ENCODE results near the gene DUS1L. TPM values are rescaled to one million over a fixed set of nuclear protein-coding genes. Genes with fewer than 3 reads are reported as not detected.

DUS1L gene
- polyA plus RNA-seq, 1 donor (not counting 4 experiments of a cell fraction or from before 2014, with no cell fraction given) = 49.1 TPM

DNA sequence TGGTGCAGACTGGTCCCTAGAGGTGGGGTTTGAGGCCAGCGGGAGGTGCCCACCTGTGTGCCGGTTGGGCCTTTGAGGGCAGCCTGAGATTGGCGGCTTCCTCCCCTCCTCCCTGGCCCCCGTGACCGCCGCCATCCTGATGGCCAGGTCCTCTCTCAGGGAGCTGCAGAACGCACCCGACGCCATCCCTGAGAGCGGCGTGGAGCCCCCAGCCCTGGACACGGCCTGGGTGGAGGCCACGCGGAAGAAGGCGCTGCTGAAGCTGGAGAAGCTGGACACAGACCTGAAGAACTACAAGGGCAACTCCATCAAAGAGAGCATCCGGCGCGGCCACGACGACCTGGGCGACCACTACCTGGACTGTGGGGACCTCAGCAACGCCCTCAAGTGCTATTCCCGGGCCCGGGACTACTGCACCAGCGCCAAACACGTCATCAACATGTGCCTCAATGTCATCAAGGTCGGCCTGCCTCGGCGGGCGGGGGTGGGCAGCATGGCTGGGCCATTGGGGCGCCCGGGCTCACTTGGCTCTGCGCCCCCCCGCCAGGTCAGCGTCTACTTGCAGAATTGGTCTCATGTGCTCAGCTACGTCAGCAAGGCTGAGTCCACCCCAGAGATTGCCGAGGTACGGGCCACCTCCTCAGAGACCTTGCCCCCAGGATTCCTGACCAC, 11.1 kb downstream of the DUS1L start:
- H3K79me2 ChIP-seq (ENCODE audit: control insufficient read depth, insufficient read depth, low read length) = peaks cover 25% of the 10 kb centered on the region
- H3K9me3 ChIP-seq (ENCODE audit: control insufficient read depth, low read depth, low read length) = no peaks in the 10 kb centered on the region
- H4K20me1 ChIP-seq (ENCODE audit: control insufficient read depth, extremely low read depth, insufficient read depth, low read length) = no peaks in the 10 kb centered on the region
- no peak overlapping the region for H3K4me2 ChIP-seq (ENCODE audit: control insufficient read depth, extremely low read depth, insufficient read depth, low read depth, low read length)
- no peak for DNase-seq (ENCODE audit: low read depth, low spot score)
- H3K36me3 ChIP-seq (ENCODE audit: control insufficient read depth in 2 of 2, extremely low read depth in 1 of 2, insufficient read depth in 2 of 2, low read length in 2 of 2) = peaks cover 24 to 33% of the 10 kb centered on the region in 2 experiments
- no peak for FAIRE-seq
- H2AFZ ChIP-seq (ENCODE audit: control insufficient read depth, low read length) = no peak overlapping the region
- dilution Hi-C loops (cut with MboI; ENCODE audit: extremely low pct_ligation_motif_present, low sequenced_read_pairs) = no loop called here
- TF ChIP-seq, protein P1, sequence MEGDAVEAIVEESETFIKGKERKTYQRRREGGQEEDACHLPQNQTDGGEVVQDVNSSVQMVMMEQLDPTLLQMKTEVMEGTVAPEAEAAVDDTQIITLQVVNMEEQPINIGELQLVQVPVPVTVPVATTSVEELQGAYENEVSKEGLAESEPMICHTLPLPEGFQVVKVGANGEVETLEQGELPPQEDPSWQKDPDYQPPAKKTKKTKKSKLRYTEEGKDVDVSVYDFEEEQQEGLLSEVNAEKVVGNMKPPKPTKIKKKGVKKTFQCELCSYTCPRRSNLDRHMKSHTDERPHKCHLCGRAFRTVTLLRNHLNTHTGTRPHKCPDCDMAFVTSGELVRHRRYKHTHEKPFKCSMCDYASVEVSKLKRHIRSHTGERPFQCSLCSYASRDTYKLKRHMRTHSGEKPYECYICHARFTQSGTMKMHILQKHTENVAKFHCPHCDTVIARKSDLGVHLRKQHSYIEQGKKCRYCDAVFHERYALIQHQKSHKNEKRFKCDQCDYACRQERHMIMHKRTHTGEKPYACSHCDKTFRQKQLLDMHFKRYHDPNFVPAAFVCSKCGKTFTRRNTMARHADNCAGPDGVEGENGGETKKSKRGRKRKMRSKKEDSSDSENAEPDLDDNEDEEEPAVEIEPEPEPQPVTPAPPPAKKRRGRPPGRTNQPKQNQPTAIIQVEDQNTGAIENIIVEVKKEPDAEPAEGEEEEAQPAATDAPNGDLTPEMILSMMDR (optimal IDR thresholded peaks at IDR 0.05 in 1 of 3, IDR thresholded peaks at IDR 0.05 in 1 of 3, conservative IDR thresholded peaks at IDR 0.05 in 1 of 3; ENCODE audit: extremely low read depth in 1 of 3, insufficient read depth in 2 of 3, low read length in 3 of 3) = no peak
- TF ChIP-seq EZH2 (IDR thresholded peaks at IDR 0.05; ENCODE audit: low read length) = no peak
- H3K9me1 ChIP-seq (ENCODE audit: control insufficient read depth, extremely low read depth, insufficient read depth, low read length) = no peaks in the 10 kb centered on the region
- H3K9ac ChIP-seq (ENCODE audit: control insufficient read depth, extremely low read depth, insufficient read depth, low read length) = no peak overlapping the region
- H3K27me3 ChIP-seq (ENCODE audit: control insufficient read depth, extremely low read depth, insufficient read depth, low read length) = no peaks in the 10 kb centered on the region
- H3K4me3 ChIP-seq (ENCODE audit: control insufficient read depth in 2 of 3, extremely low read depth in 1 of 3, insufficient read depth in 2 of 3, low read depth in 1 of 3, low read length in 3 of 3) = no peak overlapping the region
- H3K27ac ChIP-seq (ENCODE audit: control insufficient read depth, insufficient read depth, low read length) = no peak overlapping the region
- peaks cover 11% of the 10 kb centered on the region for H3K4me1 ChIP-seq (ENCODE audit: control insufficient read depth, extremely low read depth, insufficient read depth, low read length)

DNA sequence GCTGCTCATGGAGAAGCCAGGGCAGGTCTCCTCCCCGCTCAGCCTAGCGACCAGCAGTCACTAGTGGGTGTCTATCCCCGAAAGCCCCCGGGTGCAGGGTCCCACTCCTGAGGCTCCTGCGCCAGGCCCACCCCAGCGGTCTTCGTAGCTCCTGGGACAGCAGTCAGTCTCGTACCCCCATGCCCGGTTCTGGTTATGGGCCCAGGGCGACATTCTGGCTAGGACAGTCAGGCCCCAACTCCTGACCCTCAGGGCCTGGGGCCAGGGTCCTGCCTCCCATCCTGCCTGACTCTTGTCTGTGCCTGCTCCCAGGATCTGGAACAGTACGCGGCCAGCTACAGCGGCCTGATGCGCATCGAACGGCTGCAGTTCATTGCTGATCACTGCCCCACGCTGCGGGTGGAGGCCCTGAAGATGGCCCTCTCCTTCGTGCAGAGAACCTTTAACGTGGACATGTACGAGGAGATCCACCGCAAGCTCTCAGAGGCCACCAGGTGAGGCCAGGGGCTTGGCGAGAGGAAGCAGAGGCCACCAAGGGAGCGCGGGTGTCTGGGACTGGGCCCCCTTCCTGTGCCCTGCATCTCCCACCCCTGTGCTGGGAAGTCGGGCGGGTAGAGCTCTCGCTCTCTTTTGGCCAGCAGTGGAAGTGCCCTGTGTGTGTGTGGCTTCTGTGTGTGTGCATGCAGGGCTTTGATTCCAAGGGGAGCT, 11.9 kb downstream of the DUS1L start:
- H3K4me3 ChIP-seq (ENCODE audit: control insufficient read depth in 2 of 3, extremely low read depth in 1 of 3, insufficient read depth in 2 of 3, low read depth in 1 of 3, low read length in 3 of 3) = no peak overlapping the region
- no peaks in the 10 kb centered on the region for H3K27me3 ChIP-seq (ENCODE audit: control insufficient read depth, extremely low read depth, insufficient read depth, low read length)
- no peak overlapping the region for H3K9ac ChIP-seq (ENCODE audit: control insufficient read depth, extremely low read depth, insufficient read depth, low read length)
- FAIRE-seq (no peak), DNase-seq (ENCODE audit: low read depth, low spot score) (no peak)
- dilution Hi-C loops (cut with MboI; ENCODE audit: extremely low pct_ligation_motif_present, low sequenced_read_pairs) = no loop called here
- H3K4me2 ChIP-seq (ENCODE audit: control insufficient read depth, extremely low read depth, insufficient read depth, low read depth, low read length) = no peak overlapping the region
- H3K4me1 ChIP-seq (ENCODE audit: control insufficient read depth, extremely low read depth, insufficient read depth, low read length) = peaks cover 11% of the 10 kb centered on the region
- no peaks in the 10 kb centered on the region for H4K20me1 ChIP-seq (ENCODE audit: control insufficient read depth, extremely low read depth, insufficient read depth, low read length)
- H3K79me2 ChIP-seq (ENCODE audit: control insufficient read depth, insufficient read depth, low read length) = peaks cover 25% of the 10 kb centered on the region
- no peaks in the 10 kb centered on the region for H3K9me3 ChIP-seq (ENCODE audit: control insufficient read depth, low read depth, low read length)
- H3K9me1 ChIP-seq (ENCODE audit: control insufficient read depth, extremely low read depth, insufficient read depth, low read length) = no peaks in the 10 kb centered on the region
- H3K27ac ChIP-seq (ENCODE audit: control insufficient read depth, insufficient read depth, low read length) = no peak overlapping the region
- peaks cover 24 to 30% of the 10 kb centered on the region in 2 experiments for H3K36me3 ChIP-seq (ENCODE audit: control insufficient read depth in 2 of 2, extremely low read depth in 1 of 2, insufficient read depth in 2 of 2, low read length in 2 of 2)
- TF ChIP-seq, protein P1 (optimal IDR thresholded peaks at IDR 0.05 in 1 of 3, IDR thresholded peaks at IDR 0.05 in 1 of 3, conservative IDR thresholded peaks at IDR 0.05 in 1 of 3; ENCODE audit: extremely low read depth in 1 of 3, insufficient read depth in 2 of 3, low read length in 3 of 3) = no peak
- TF ChIP-seq EZH2 (IDR thresholded peaks at IDR 0.05; ENCODE audit: low read length) = no peak
- H2AFZ ChIP-seq (ENCODE audit: control insufficient read depth, low read length) = no peak overlapping the region

Measured in keratinocyte (primary cell).